ENCODE data around the gene HYDIN.

The HYDIN gene

GRCh38 chr16:70767377-70768202 is 462.9 kb downstream of the HYDIN start:
- Histone ChIP-seq H3K4me1 (ENCODE audit: control insufficient read depth, insufficient read depth, low read length) (peaks cover 27% of the 10 kb centered on the region), H3K4me3 (ENCODE audit: low read length) (no peak overlapping the region), H3K9me3 (replicated peaks; ENCODE audit: low read length) (no peaks in the 10 kb centered on the region), H3K36me3 (ENCODE audit: insufficient read depth, low read length) (peaks cover 48% of the 10 kb centered on the region), H3K4me2 (ENCODE audit: low read length) (peak overlapping the region; percentile 42), H3K27me3 (ENCODE audit: control insufficient read depth, insufficient read depth, low read length) (no peaks in the 10 kb centered on the region), H3K9ac (ENCODE audit: low read depth, low read length) (peak overlapping the region; percentile 49)

- Histone ChIP-seq H3K27me3 (ENCODE audit: control insufficient read depth, insufficient read depth, low read length) (no peaks in the 10 kb centered on the region), H3K4me2 (ENCODE audit: low read length) (no peak overlapping the region), H3K4me3 (ENCODE audit: low read length) (no peak overlapping the region), H3K9ac (ENCODE audit: low read depth, low read length) (no peak overlapping the region), H3K4me1 (ENCODE audit: control insufficient read depth, insufficient read depth, low read length) (peaks cover 21% of the 10 kb centered on the region), H3K36me3 (ENCODE audit: insufficient read depth, low read length) (peaks cover 44% of the 10 kb centered on the region), H3K9me3 (replicated peaks; ENCODE audit: low read length) (no peaks in the 10 kb centered on the region)
Observed at GRCh38 chr16:70766658-70767057, 463.9 kb downstream of the HYDIN start.

- H3K9me3 ChIP-seq (replicated peaks; ENCODE audit: low read length): no peaks in the 10 kb centered on the region
- no peak overlapping the region for H3K4me3 ChIP-seq (ENCODE audit: low read length)
- no peak overlapping the region for H3K4me2 ChIP-seq (ENCODE audit: low read length)
- peaks cover 26% of the 10 kb centered on the region for H3K4me1 ChIP-seq (ENCODE audit: control insufficient read depth, insufficient read depth, low read length)
- H3K27me3 ChIP-seq (ENCODE audit: control insufficient read depth, insufficient read depth, low read length): no peaks in the 10 kb centered on the region
- H3K9ac ChIP-seq (ENCODE audit: low read depth, low read length): no peak overlapping the region
- H3K36me3 ChIP-seq (ENCODE audit: insufficient read depth, low read length): peaks cover 41% of the 10 kb centered on the region
Observed at GRCh38 chr16:70766176-70766575, 464.3 kb downstream of the HYDIN start.

GRCh38 chr16:70765491-70765890 is 465.0 kb downstream of the HYDIN start:
- peaks cover 36% of the 10 kb centered on the region for H3K36me3 ChIP-seq (ENCODE audit: insufficient read depth, low read length)
- H3K9me3 ChIP-seq (replicated peaks; ENCODE audit: low read length): no peaks in the 10 kb centered on the region
- H3K4me1 ChIP-seq (ENCODE audit: control insufficient read depth, insufficient read depth, low read length): peaks cover 28% of the 10 kb centered on the region
- H3K4me3 ChIP-seq (ENCODE audit: low read length): no peak overlapping the region
- no peak overlapping the region for H3K4me2 ChIP-seq (ENCODE audit: low read length)
- H3K9ac ChIP-seq (ENCODE audit: low read depth, low read length): no peak overlapping the region
- no peaks in the 10 kb centered on the region for H3K27me3 ChIP-seq (ENCODE audit: control insufficient read depth, insufficient read depth, low read length)

GRCh38 chr16:70764632-70765031 is 465.9 kb downstream of the HYDIN start:
- Histone ChIP-seq H3K4me1 (ENCODE audit: control insufficient read depth, insufficient read depth, low read length) (peaks cover 37% of the 10 kb centered on the region), H3K9ac (ENCODE audit: low read depth, low read length) (no peak overlapping the region), H3K36me3 (ENCODE audit: insufficient read depth, low read length) (peaks cover 31% of the 10 kb centered on the region), H3K4me2 (ENCODE audit: low read length) (no peak overlapping the region), H3K9me3 (replicated peaks; ENCODE audit: low read length) (no peaks in the 10 kb centered on the region), H3K27me3 (ENCODE audit: control insufficient read depth, insufficient read depth, low read length) (no peaks in the 10 kb centered on the region), H3K4me3 (ENCODE audit: low read length) (no peak overlapping the region)

GRCh38 chr16:70760221-70760620 is 470.3 kb downstream of the HYDIN start:
- Histone ChIP-seq H3K9ac (ENCODE audit: low read depth, low read length) (peak overlapping the region; percentile 26), H3K36me3 (ENCODE audit: insufficient read depth, low read length) (peaks cover 42% of the 10 kb centered on the region)

GRCh38 chr16:70759666-70760065 is 470.9 kb downstream of the HYDIN start:
- no peak overlapping the region for H3K4me2 ChIP-seq (ENCODE audit: low read length)
- peaks cover 30% of the 10 kb centered on the region for H3K4me1 ChIP-seq (ENCODE audit: control insufficient read depth, insufficient read depth, low read length)
- no peaks in the 10 kb centered on the region for H3K9me3 ChIP-seq (replicated peaks; ENCODE audit: low read length)
- H3K9ac ChIP-seq (ENCODE audit: low read depth, low read length): no peak overlapping the region
- no peaks in the 10 kb centered on the region for H3K27me3 ChIP-seq (ENCODE audit: control insufficient read depth, insufficient read depth, low read length)
- H3K4me3 ChIP-seq (ENCODE audit: low read length): no peak overlapping the region
- peaks cover 45% of the 10 kb centered on the region for H3K36me3 ChIP-seq (ENCODE audit: insufficient read depth, low read length)

More at GRCh38 chr16:70760221-70760620, 470.3 kb downstream of the HYDIN start:
- Histone ChIP-seq H3K27me3 (ENCODE audit: control insufficient read depth, insufficient read depth, low read length) (no peaks in the 10 kb centered on the region), H3K4me2 (ENCODE audit: low read length) (peak overlapping the region; percentile 50), H3K4me1 (ENCODE audit: control insufficient read depth, insufficient read depth, low read length) (peaks cover 24% of the 10 kb centered on the region), H3K9me3 (replicated peaks; ENCODE audit: low read length) (no peaks in the 10 kb centered on the region), H3K4me3 (ENCODE audit: low read length) (no peak overlapping the region)

GRCh38 chr16:70758786-70759185 is 471.7 kb downstream of the HYDIN start:
- Histone ChIP-seq H3K27me3 (ENCODE audit: control insufficient read depth, insufficient read depth, low read length) (no peaks in the 10 kb centered on the region), H3K9me3 (replicated peaks; ENCODE audit: low read length) (no peaks in the 10 kb centered on the region), H3K4me2 (ENCODE audit: low read length) (no peak overlapping the region), H3K36me3 (ENCODE audit: insufficient read depth, low read length) (peaks cover 52% of the 10 kb centered on the region), H3K9ac (ENCODE audit: low read depth, low read length) (no peak overlapping the region), H3K4me3 (ENCODE audit: low read length) (no peak overlapping the region), H3K4me1 (ENCODE audit: control insufficient read depth, insufficient read depth, low read length) (peaks cover 39% of the 10 kb centered on the region)

Small RNAs within 50 kb of the gene (small RNA-seq; reads per million reads assigned to genes)
- 0.21 reads per million for gene RNU6ATAC25P

Measured in skeletal muscle satellite cell (primary cell).